GM12878 (cell line): Measurements from ENCODE around the gene CALML4. TPM values are rescaled to one million over a fixed set of nuclear protein-coding genes. Genes with fewer than 3 reads are reported as not detected.

ENCODE experiments used
- ATAC-seq: fragments of 200-7000 bp; cut with Tn5 transposase; 3 replicates; pipeline ENCODE4 v1.9.1; 2020; ENCODE audit warnings: mild to moderate bottlenecking, moderate library complexity
- BruUV-seq: library from RNA; stranded (reverse); fragments of 400-500 nt; replicated peaks from 2 replicates; lab custom pipeline; 2021; lab: Mats Ljungman, UMichigan
- CTCF ChIA-PET: fragments of 300-600 bp; sonication (Branson Sonifier 250); formaldehyde crosslinking; extraction: SDS; loops from one replicate; lab custom pipeline; 2021; ENCODE audit warnings: inconsistent platforms; lab: Yijun Ruan, JAX
- POLR2A ChIA-PET: fragments of 350-600 bp; formaldehyde crosslinking; extraction: SDS; loops from one replicate; lab custom pipeline; 2021; ENCODE audit warnings: inconsistent platforms; lab: Charles Lee
- RAD21 ChIA-PET: fragments of 300-600 bp; sonication (Branson Sonifier 250); formaldehyde crosslinking; loops from one replicate; lab custom pipeline; 2023; ENCODE audit warnings: antibody characterized with exemption; ENCODE audit not compliant: unreplicated experiment; lab: Charles Lee
- SMC1A ChIA-PET: fragments of 300-600 bp; sonication (Branson Sonifier 250); formaldehyde crosslinking; loops from one replicate; lab custom pipeline; 2023; ENCODE audit not compliant: unreplicated experiment, uncharacterized antibody; lab: Charles Lee
- DNase-seq: peaks from one replicate; pipeline ENCODE4 v3.0.0-alpha.2; 2011; ENCODE audit warnings: low read depth, low spot score
- FAIRE-seq: peaks from 3 replicates; lab custom pipeline; 2011; peaks lifted over from hg19 to GRCh38; lab: Jason Lieb, UNC
- H2AFZ ChIP-seq: 2 replicates; pipeline ENCODE4 v1.6.0; 2011; ENCODE audit warnings: low read depth, low read length, control low read depth; ENCODE audit not compliant: control insufficient read depth
- H3K27ac ChIP-seq: 2 replicates; pipeline ENCODE4 v1.5.1; 2011; ENCODE audit warnings: control low read depth; ENCODE audit not compliant: control insufficient read depth, insufficient read depth
- H3K27me3 ChIP-seq, 2 experiments: replicated peaks in 1 of 2; 2 replicates each; pipeline versions ENCODE4 v1.6.0 to v1.6.1; 2011; ENCODE audit warnings: low read length in 1 of 2; ENCODE audit not compliant: control insufficient read depth in 2 of 2, insufficient read depth in 2 of 2
- H3K36me3 ChIP-seq, 2 experiments: 2 replicates each; pipeline ENCODE4 v1.5.1; 2011; ENCODE audit warnings: low read length in 1 of 2; ENCODE audit not compliant: control insufficient read depth in 2 of 2, insufficient read depth in 2 of 2
- H3K4me1 ChIP-seq: 2 replicates; pipeline ENCODE4 v1.6.1; 2011; ENCODE audit warnings: mild to moderate bottlenecking, low read length, moderate library complexity, mixed read lengths; ENCODE audit not compliant: control insufficient read depth, insufficient read depth
- H3K4me2 ChIP-seq: 2 replicates; pipeline ENCODE4 v1.6.0; 2011; ENCODE audit warnings: control low read depth; ENCODE audit not compliant: control insufficient read depth, insufficient read depth
- H3K4me3 ChIP-seq: fragments of 200-600 bp; sonication (generic); 2 replicates; pipeline ENCODE4 v1.5.1; 2016
- H3K79me2 ChIP-seq: 2 replicates; pipeline ENCODE4 v1.6.0; 2011; ENCODE audit warnings: low read length; ENCODE audit not compliant: control insufficient read depth, insufficient read depth
- H3K9ac ChIP-seq: 2 replicates; pipeline ENCODE4 v1.8.0; 2011; ENCODE audit warnings: low read length, control low read depth, mixed read lengths; ENCODE audit not compliant: control insufficient read depth, insufficient read depth
- H3K9me3 ChIP-seq: replicated peaks from 3 replicates; pipeline ENCODE4 v1.5.1; 2011; ENCODE audit warnings: mild to moderate bottlenecking, low read length; ENCODE audit not compliant: control insufficient read depth, insufficient read depth
- H4K20me1 ChIP-seq: 2 replicates; pipeline ENCODE4 v1.6.0; 2011; ENCODE audit not compliant: control insufficient read depth, insufficient read depth
- ASH2L ChIP-seq: fragments of 300-600, 200-600 bp; sonication (generic); IDR thresholded peaks from 2 replicates; pipeline ENCODE4 v1.6.1; 2017; ENCODE audit warnings: low read depth, mild to moderate bottlenecking, borderline replicate concordance
- MEF2B ChIP-seq: fragments of 450-650 bp; IDR thresholded peaks from 2 replicates; pipeline ENCODE4 v1.6.1; 2018; ENCODE audit warnings: mild to moderate bottlenecking, moderate library complexity; ENCODE audit not compliant: partially characterized antibody, poor library complexity, severe bottlenecking
- WGBS: methylation state at CpG from one replicate; pipeline ENCODE4 v1.1.6; 2016; ENCODE audit warnings: low lambda C conversion rate; ENCODE audit not compliant: insufficient replicate concordance, insufficient coverage; ENCODE audit errors: missing lambda C conversion rate; 5-methylcytosine and 5-hydroxymethylcytosine counted together
- in situ Hi-C: fragments of 300-500 bp; cut with MboI; formaldehyde crosslinking; loops from 9 replicates; pipeline ENCODE4 v1.14.3; 2018; ENCODE audit warnings: mixed read lengths
- intact Hi-C: fragments of 100-400 bp; cut with micrococcal nuclease; formaldehyde crosslinking; loops from one replicate; pipeline ENCODE4 v1.14.2; 2022; ENCODE audit not compliant: unreplicated experiment
- polyA plus RNA-seq, 11 experiments: library from polyadenylated mRNA; depleted of rRNA in 4 of 11; unstranded in 6 of 11; stranded (reverse) in 5 of 11; fragments of >200 nt; fragmentation: Nextera tagmentation in 4 of 11; fragmentation: Illumina TruSeq in 1 of 11; extraction: Ambion mirVana in 4 of 11; extraction: Trizol in 1 of 11; gene quantifications; 1 replicate in 1 of 11; 2 replicates in 10 of 11; pipeline versions ENCODE4 v1.2.1 to v1.2.3, GENCODE V29; 2011 to 2016; ENCODE audit warnings: inconsistent platforms in 2 of 11, missing spikeins in 2 of 11, low read depth in 1 of 11
- total RNA-seq, 4 experiments: library from RNA; depleted of rRNA in 3 of 4; stranded (reverse); fragments of >200 nt in 3 of 4; fragmentation: Illumina TruSeq in 1 of 4; extraction: Trizol in 1 of 4; gene quantifications; 2 replicates each; pipeline versions ENCODE4 v1.2.1 to v1.2.3, GENCODE V29; 2013 to 2021
- TF ChIP-seq, protein P1 (sequence below): fragments of 450-650 bp; IDR thresholded peaks from 2 replicates; pipeline ENCODE4 v1.6.1; 2016; ENCODE audit warnings: mild to moderate bottlenecking, moderate library complexity, borderline replicate concordance

Gene CALML4
- total and polyA plus RNA-seq, 10 of the 15 experiments (the other 5 are each of a cell fraction or from before 2014, with no cell fraction given), result 1.7 to 15.9 (median 5.1) TPM

DNA sequence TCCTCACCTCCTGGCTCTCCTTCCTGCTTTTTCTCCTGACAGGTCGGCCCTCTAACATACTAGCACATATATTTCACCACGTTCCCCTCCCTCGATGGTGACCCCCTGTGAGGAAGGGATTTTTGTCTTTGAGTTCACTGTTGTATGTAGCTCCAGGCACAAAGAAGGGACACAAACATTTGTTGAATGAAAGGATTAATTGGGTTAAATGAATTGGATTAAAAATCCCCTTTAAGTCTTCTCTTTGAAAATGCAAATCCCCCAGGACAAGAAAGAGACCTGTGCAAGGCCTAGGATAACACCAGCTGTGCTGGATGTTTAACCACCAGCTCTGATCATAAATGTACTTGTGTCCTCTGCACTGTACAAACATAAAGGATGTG is 3.3 kb downstream of the CALML4 start:
- BruUV-seq, result no TSS peak
- no peaks in the 10 kb centered on the region; the same call in 1 of the 2 replicates for H3K4me1 ChIP-seq
- in situ Hi-C loops (no loop called here), intact Hi-C loops (no loop called here)
- no peak for FAIRE-seq
- no peak overlapping the region for H3K4me2 ChIP-seq
- TF ChIP-seq, protein P1, sequence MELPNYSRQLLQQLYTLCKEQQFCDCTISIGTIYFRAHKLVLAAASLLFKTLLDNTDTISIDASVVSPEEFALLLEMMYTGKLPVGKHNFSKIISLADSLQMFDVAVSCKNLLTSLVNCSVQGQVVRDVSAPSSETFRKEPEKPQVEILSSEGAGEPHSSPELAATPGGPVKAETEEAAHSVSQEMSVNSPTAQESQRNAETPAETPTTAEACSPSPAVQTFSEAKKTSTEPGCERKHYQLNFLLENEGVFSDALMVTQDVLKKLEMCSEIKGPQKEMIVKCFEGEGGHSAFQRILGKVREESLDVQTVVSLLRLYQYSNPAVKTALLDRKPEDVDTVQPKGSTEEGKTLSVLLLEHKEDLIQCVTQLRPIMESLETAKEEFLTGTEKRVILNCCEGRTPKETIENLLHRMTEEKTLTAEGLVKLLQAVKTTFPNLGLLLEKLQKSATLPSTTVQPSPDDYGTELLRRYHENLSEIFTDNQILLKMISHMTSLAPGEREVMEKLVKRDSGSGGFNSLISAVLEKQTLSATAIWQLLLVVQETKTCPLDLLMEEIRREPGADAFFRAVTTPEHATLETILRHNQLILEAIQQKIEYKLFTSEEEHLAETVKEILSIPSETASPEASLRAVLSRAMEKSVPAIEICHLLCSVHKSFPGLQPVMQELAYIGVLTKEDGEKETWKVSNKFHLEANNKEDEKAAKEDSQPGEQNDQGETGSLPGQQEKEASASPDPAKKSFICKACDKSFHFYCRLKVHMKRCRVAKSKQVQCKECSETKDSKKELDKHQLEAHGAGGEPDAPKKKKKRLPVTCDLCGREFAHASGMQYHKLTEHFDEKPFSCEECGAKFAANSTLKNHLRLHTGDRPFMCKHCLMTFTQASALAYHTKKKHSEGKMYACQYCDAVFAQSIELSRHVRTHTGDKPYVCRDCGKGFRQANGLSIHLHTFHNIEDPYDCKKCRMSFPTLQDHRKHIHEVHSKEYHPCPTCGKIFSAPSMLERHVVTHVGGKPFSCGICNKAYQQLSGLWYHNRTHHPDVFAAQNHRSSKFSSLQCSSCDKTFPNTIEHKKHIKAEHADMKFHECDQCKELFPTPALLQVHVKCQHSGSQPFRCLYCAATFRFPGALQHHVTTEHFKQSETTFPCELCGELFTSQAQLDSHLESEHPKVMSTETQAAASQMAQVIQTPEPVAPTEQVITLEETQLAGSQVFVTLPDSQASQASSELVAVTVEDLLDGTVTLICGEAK, result no peak
- TF ChIP-seq ASH2L, result no peak
- no peak for TF ChIP-seq MEF2B
- H3K4me3 ChIP-seq, result no peak overlapping the region
- H3K27me3 ChIP-seq, result no peaks in the 10 kb centered on the region
- ChIA-PET RAD21 (no interaction called here), CTCF (no interaction called here), POLR2A (no interaction called here), SMC1A (interaction anchor here (0.8 to 1.3 kb wide), 2 partner anchors 332 to 339 kb away, joined by 3 read pairs; no protein-coding TSS in a partner anchor)
- H3K9me3 ChIP-seq, result no peaks in the 10 kb centered on the region
- no peaks in the 10 kb centered on the region for H3K79me2 ChIP-seq
- no peak for DNase-seq
- H3K36me3 ChIP-seq, result peaks cover 4 to 6% of the 10 kb centered on the region in 2 experiments; a peak in 3 of 4 replicates
- H3K9ac ChIP-seq, result no peak overlapping the region
- H4K20me1 ChIP-seq, result no peaks in the 10 kb centered on the region
- ATAC-seq, result no peak
- WGBS, result 56% methylated on average over 3 of the region's 3 CpGs
- no peak overlapping the region for H2AFZ ChIP-seq
- H3K27ac ChIP-seq, result no peak overlapping the region
